Prostate gland (tissue), 2 donors: ENCODE measurements around the gene PRKAB1. TPM values are rescaled to one million over a fixed set of nuclear protein-coding genes. Genes with fewer than 3 reads are reported as not detected.
A peak's percentile ranks its signal among the peaks of the same experiment; 100 is the strongest.

ENCODE experiments used
- DNase-seq: peaks from one replicate; pipeline ENCODE4 v3.0.0-alpha.2; 2019; ENCODE audit warnings: low spot score
- H3K27ac ChIP-seq, 2 donors: fragments of 200-600 bp; sonication (generic); 2 replicates each; pipeline ENCODE4 v1.5.1; 2017 to 2019
- H3K27me3 ChIP-seq: fragments of 200-600 bp; sonication (generic); replicated peaks from 2 replicates; pipeline ENCODE4 v1.5.1; 2019; ENCODE audit not compliant: insufficient read depth
- H3K36me3 ChIP-seq, 2 donors: fragments of 200-600 bp; sonication (generic); 1 replicate in 1 of 2; 2 replicates in 1 of 2; pipeline versions ENCODE4 v1.5.1 to v1.8.1; 2017 to 2019
- H3K4me1 ChIP-seq: fragments of 200-600 bp; sonication (generic); replicated peaks from 2 replicates; pipeline ENCODE4 v1.5.1; 2019
- H3K4me3 ChIP-seq, 2 donors: fragments of 200-600 bp; sonication (generic); 2 replicates each; pipeline ENCODE4 v1.5.1; 2017 to 2019
- H3K9me3 ChIP-seq: fragments of 200-600 bp; sonication (generic); 2 replicates; pipeline ENCODE4 v1.5.1; 2017
- CTCF ChIP-seq, 4 experiments: fragments of 200-600 bp in 2 of 4; fragments of 450-650 bp in 2 of 4; sonication (generic) in 2 of 4; IDR thresholded peaks; 1 replicate in 3 of 4; 2 replicates in 1 of 4; pipeline ENCODE4 v1.5.1; 2016 to 2019; ENCODE audit warnings: antibody characterized with exemption in 4 of 4, mild to moderate bottlenecking in 2 of 4, moderate library complexity in 2 of 4
- POLR2A ChIP-seq: fragments of 450-650 bp; IDR thresholded peaks from one replicate; pipeline ENCODE4 v1.6.1; 2016; ENCODE audit warnings: antibody characterized with exemption, mild to moderate bottlenecking
- POLR2AphosphoS5 ChIP-seq: sonication (generic); formaldehyde crosslinking; IDR thresholded peaks from one replicate; pipeline ENCODE4 v1.6.1; 2017; ENCODE audit warnings: antibody characterized with exemption
- WGBS: methylation state at CpG from one replicate; pipeline ENCODE4 v1.1.5; 2018; 5-methylcytosine and 5-hydroxymethylcytosine counted together
- intact Hi-C: fragments of 100-400 bp; cut with DNase I; formaldehyde crosslinking; loops from one replicate; pipeline ENCODE4 v1.14.2; 2022
- total RNA-seq, 2 donors: library from RNA; depleted of rRNA; stranded (reverse); fragments of >200 nt; gene quantifications; one replicate each; pipeline ENCODE4 v1.1.0, GENCODE V29; 2016

Gene PRKAB1
- total RNA-seq, 2 donors from 2014 or later, result 17.3 to 36.7 TPM

DNA sequence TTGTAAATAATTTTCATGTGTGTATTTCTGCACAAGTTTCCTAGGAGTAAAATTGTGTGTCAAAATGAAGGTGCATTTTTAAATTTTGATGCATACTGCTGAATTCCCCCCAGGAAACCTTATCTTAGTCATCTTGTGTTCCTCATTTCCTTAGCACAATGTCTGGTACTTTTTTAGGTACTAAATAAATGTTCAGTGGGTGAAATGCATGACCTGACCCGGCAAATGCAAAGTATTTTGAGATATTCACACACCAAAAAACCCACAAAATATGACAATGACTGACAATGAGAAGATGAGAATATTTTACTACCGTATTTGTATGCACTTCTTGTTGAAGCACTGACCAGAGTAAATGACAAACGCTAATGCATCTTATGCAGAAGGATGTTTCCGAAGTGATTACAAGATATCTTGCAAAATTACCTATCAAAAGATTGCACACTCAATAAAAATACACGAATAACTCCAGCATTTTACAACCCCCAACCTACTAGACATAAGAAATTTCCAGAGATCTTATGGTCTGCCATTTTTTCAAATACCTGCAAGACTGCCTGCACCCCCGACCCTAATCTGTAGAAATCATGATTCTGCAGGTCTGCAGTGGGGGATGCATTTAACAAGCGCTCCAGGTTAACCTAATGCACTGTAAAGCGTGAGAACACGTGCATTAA, 895 bp upstream of the PRKAB1 start:
- no peak for DNase-seq
- Histone ChIP-seq H3K36me3 (no peaks in the 10 kb centered on the region), H3K27ac (no peak overlapping the region), H3K27me3 (no peaks in the 10 kb centered on the region), H3K9me3 (no peaks in the 10 kb centered on the region), H3K4me3 (peak overlapping the region; percentile 65 to 87), H3K4me1 (no peaks in the 10 kb centered on the region)
- 9% methylated on average over 9 of the region's 9 CpGs for WGBS
- intact Hi-C loops, result loop anchor here (2.0 kb wide), 1 partner anchor 114 kb away; no protein-coding TSS in a partner anchor
- TF ChIP-seq POLR2AphosphoS5, result no peak
- no peak for TF ChIP-seq CTCF (IDR thresholded peaks at IDR 0.05)
- TF ChIP-seq POLR2A, result no peak

GRCh38 chr12:119668324-119668841, 450 bp downstream of the PRKAB1 start:
- 3% methylated on average over 13 of the region's 14 CpGs for WGBS
- H3K27ac ChIP-seq, result peak overlapping the region; percentile 72 to 81
- no peaks in the 10 kb centered on the region for H3K27me3 ChIP-seq
- TF ChIP-seq POLR2A (no peak), POLR2AphosphoS5 (no peak), CTCF (IDR thresholded peaks at IDR 0.05) (no peak)
- H3K4me3 ChIP-seq, result peak overlapping the region; percentile 65 to 87
- H3K36me3 ChIP-seq, result no peaks in the 10 kb centered on the region
- intact Hi-C loops, result no loop called here
- H3K9me3 ChIP-seq, result no peaks in the 10 kb centered on the region
- H3K4me1 ChIP-seq, result no peaks in the 10 kb centered on the region
- DNase-seq, result no peak

DNA sequence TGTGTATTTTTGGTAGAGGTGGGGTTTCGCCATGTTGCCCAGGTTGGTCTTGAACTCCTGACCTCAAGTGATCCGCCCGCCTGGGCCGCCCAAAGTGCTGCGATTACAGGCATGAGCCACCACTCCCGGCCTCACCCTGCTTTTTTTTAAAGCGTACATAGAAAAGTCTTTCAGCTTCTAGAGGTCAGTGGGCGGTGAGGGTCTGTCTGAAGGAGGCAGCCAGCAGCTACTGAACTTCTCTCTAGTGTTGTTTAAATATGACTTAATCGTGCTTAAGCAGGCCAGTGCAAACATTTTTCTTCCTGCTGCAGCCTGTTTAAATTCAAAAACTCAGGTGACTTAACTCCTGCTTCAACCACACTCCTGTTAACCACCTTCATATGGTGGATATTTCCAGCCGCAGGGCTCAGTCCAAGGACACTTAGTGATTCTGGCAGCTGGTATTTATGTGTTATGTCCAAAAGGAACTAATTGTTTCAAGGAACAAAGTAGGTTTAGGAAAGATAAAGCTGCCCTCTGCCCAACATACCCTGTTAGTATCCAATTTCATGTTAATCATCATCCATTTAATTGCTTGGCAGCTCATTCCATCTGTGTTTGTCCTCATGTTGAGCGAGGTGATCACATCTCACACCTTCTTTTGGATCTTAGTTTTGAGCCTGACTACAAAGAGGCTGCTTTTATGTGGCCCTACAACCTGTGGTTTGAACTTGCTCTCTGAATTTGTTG, 2.0 kb downstream of the PRKAB1 start:
- Histone ChIP-seq H3K9me3 (no peaks in the 10 kb centered on the region), H3K27ac (peak overlapping the region; percentile 54 to 63), H3K36me3 (peaks cover 0 to 10% of the 10 kb centered on the region in 2 donors), H3K27me3 (no peaks in the 10 kb centered on the region), H3K4me1 (no peaks in the 10 kb centered on the region), H3K4me3 (no peak overlapping the region)
- TF ChIP-seq POLR2A (no peak), CTCF (IDR thresholded peaks at IDR 0.05) (no peak), POLR2AphosphoS5 (peak; percentile 72)
- peak; percentile 56 for DNase-seq
- intact Hi-C loops, result no loop called here
- 41% methylated on average over 11 of the region's 11 CpGs for WGBS

DNA sequence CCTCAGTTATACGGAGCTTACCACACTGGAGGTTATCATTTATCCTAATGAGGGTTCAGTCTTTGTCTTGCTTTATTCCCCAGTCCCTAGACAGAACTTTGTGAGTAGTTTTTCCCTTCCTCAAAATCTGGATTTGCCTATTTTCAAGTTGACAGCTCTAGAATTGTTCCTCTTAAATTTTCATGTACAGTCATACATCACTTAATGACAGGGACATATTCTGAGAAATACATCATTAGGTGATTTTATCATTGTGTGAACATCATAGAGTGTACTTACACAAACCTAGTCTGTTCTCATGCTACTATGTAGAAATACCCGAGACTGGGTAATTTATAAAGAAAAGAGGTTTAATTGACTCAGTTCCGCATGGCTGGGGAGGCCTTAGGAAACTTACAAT, 3.1 kb downstream of the PRKAB1 start:
- H3K9me3 ChIP-seq, result no peaks in the 10 kb centered on the region
- 68% methylated on average over 3 of the region's 3 CpGs for WGBS
- intact Hi-C loops, result no loop called here
- DNase-seq, result no peak
- H3K4me3 ChIP-seq, result no peak overlapping the region
- no peak for TF ChIP-seq CTCF (IDR thresholded peaks at IDR 0.05)
- TF ChIP-seq POLR2AphosphoS5, result no peak
- no peak for TF ChIP-seq POLR2A
- H3K4me1 ChIP-seq, result no peaks in the 10 kb centered on the region
- H3K27me3 ChIP-seq, result no peaks in the 10 kb centered on the region
- no peak overlapping the region for H3K27ac ChIP-seq
- H3K36me3 ChIP-seq, result peaks cover 0 to 17% of the 10 kb centered on the region in 2 donors
